Measurements from ENCODE around the gene CERS6.

CERS6 gene

GRCh38 chr2:168426861-168427260 lies 29.2 kb upstream of the CERS6 start:
- TF ChIP-seq CTCF (IDR thresholded peaks at IDR 0.05; ENCODE audit: extremely low read depth, insufficient read depth, missing control alignments): no peak
- DNase-seq (ENCODE audit: low spot score): no peak
- in situ Hi-C loops (cut with MboI; ENCODE audit: low pct_unique_long_range_greater_than_20kb, low sequenced_read_pairs, unreplicated experiment): no loop called here

DNA sequence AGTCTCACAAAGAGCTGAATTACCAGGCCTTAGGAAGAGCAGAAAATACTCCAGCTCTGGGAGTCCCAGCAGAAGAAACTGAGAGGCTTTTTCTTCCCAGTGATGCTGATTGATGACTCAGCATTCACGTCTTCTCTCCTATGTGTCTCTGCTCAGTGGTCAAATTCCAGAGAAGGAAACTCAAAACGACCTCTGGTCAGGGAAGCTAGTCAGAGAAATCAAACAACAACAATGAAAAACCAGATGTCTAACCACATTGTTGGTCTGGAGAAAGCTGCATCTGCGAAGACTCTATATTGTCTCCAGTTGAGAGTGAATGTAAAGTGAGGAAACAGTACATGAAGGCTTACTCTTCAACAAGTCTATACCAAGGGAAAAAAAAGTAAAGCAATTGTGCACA lies 28.6 kb upstream of the CERS6 start:
- in situ Hi-C loops (cut with MboI; ENCODE audit: low pct_unique_long_range_greater_than_20kb, low sequenced_read_pairs, unreplicated experiment): no loop called here
- DNase-seq (ENCODE audit: low spot score): no peak
- TF ChIP-seq CTCF (IDR thresholded peaks at IDR 0.05; ENCODE audit: extremely low read depth, insufficient read depth, missing control alignments): no peak

GRCh38 chr2:168428431-168428830 lies 27.6 kb upstream of the CERS6 start:
- DNase-seq (ENCODE audit: low spot score): no peak
- in situ Hi-C loops (cut with MboI; ENCODE audit: low pct_unique_long_range_greater_than_20kb, low sequenced_read_pairs, unreplicated experiment): no loop called here
- TF ChIP-seq CTCF (IDR thresholded peaks at IDR 0.05; ENCODE audit: extremely low read depth, insufficient read depth, missing control alignments): no peak

GRCh38 chr2:168429988-168430387 lies 26.1 kb upstream of the CERS6 start:
- in situ Hi-C loops (cut with MboI; ENCODE audit: low pct_unique_long_range_greater_than_20kb, low sequenced_read_pairs, unreplicated experiment): no loop called here
- no peak for TF ChIP-seq CTCF (IDR thresholded peaks at IDR 0.05; ENCODE audit: extremely low read depth, insufficient read depth, missing control alignments)
- DNase-seq (ENCODE audit: low spot score): no peak

DNA sequence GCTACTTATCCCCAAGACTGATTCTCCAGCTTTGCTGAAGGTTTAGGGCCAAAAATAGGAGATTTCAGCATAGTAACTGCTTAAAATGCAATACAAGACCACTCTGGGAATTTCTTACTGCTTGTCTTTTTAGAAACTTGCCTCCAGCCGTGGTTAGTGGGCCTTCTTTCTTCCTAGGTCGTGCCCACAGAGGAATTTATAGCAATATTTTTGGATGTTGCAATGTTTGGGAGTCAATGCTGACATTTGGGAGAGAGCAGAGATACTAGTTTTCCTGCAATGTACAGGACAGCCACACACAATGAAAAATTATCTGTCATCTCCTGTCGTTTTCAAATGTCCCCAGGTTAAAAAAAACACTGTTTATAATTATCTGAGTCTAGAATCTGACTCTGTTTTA lies 25.6 kb upstream of the CERS6 start:
- no peak for TF ChIP-seq CTCF (IDR thresholded peaks at IDR 0.05; ENCODE audit: extremely low read depth, insufficient read depth, missing control alignments)
- no peak for DNase-seq (ENCODE audit: low spot score)
- in situ Hi-C loops (cut with MboI; ENCODE audit: low pct_unique_long_range_greater_than_20kb, low sequenced_read_pairs, unreplicated experiment): no loop called here

- no peak for TF ChIP-seq CTCF (IDR thresholded peaks at IDR 0.05; ENCODE audit: extremely low read depth, insufficient read depth, missing control alignments)
- no peak for DNase-seq (ENCODE audit: low spot score)
- in situ Hi-C loops (cut with MboI; ENCODE audit: low pct_unique_long_range_greater_than_20kb, low sequenced_read_pairs, unreplicated experiment): no loop called here
Observed at GRCh38 chr2:168431301-168432024, 24.6 kb upstream of the CERS6 start.
